Stomach smooth muscle (tissue), 2 donors: ENCODE results near the gene POU3F3.

Source experiments
- H3K27ac ChIP-seq: one replicate; pipeline ENCODE4 v1.7.0; 2013; ENCODE audit warnings: mild to moderate bottlenecking, low read length, inconsistent platforms
- H3K27me3 ChIP-seq, 2 donors: one replicate each; pipeline ENCODE4 v1.7.0; 2013; ENCODE audit warnings: low read length in 2 of 2; ENCODE audit not compliant: insufficient read depth in 2 of 2, control insufficient read depth in 1 of 2
- H3K36me3 ChIP-seq, 2 donors: one replicate each; pipeline ENCODE4 v1.7.0; 2013; ENCODE audit warnings: low read length in 2 of 2; ENCODE audit not compliant: control insufficient read depth in 2 of 2, insufficient read depth in 2 of 2
- H3K4me1 ChIP-seq: one replicate; pipeline ENCODE4 v1.7.0; 2013; ENCODE audit warnings: low read length; ENCODE audit not compliant: control insufficient read depth, insufficient read depth
- H3K4me3 ChIP-seq, 2 donors: one replicate each; pipeline ENCODE4 v1.7.0; 2013; ENCODE audit warnings: low read length in 2 of 2
- H3K9ac ChIP-seq, 2 donors: one replicate each; pipeline ENCODE4 v1.7.0; 2013; ENCODE audit warnings: low read length in 2 of 2, mild to moderate bottlenecking in 1 of 2
- H3K9me3 ChIP-seq, 2 donors: one replicate each; pipeline ENCODE4 v1.7.0; 2013; ENCODE audit warnings: low read length in 2 of 2; ENCODE audit not compliant: control insufficient read depth in 2 of 2
- donor health status: healthy.
- donor health status: Pancreatic carcinoma.

POU3F3 gene

GRCh38 chr2:104885119-104885782, 31.3 kb downstream of the POU3F3 start:
- no peak overlapping the region for H3K9ac ChIP-seq

GRCh38 chr2:104887676-104888075, 33.8 kb downstream of the POU3F3 start:
- Histone ChIP-seq H3K4me1 (no peaks in the 10 kb centered on the region), H3K27ac (no peak overlapping the region), H3K9me3 (no peaks in the 10 kb centered on the region), H3K4me3 (no peak overlapping the region), H3K9ac (no peak overlapping the region), H3K27me3 (peaks cover 12% of the 10 kb centered on the region in 2 donors), H3K36me3 (no peaks in the 10 kb centered on the region)

More at GRCh38 chr2:104885119-104885782, 31.3 kb downstream of the POU3F3 start:
- Histone ChIP-seq H3K27ac (no peak overlapping the region), H3K36me3 (no peaks in the 10 kb centered on the region), H3K9me3 (no peaks in the 10 kb centered on the region), H3K4me1 (peaks cover 3% of the 10 kb centered on the region), H3K27me3 (peaks cover 14% of the 10 kb centered on the region in 2 donors), H3K4me3 (no peak overlapping the region)

- H3K27me3 ChIP-seq, result peaks cover 8% of the 10 kb centered on the region in 2 donors
- no peaks in the 10 kb centered on the region for H3K9me3 ChIP-seq
- no peaks in the 10 kb centered on the region for H3K4me1 ChIP-seq
- H3K4me3 ChIP-seq, result no peak overlapping the region
- H3K36me3 ChIP-seq, result no peaks in the 10 kb centered on the region
- H3K27ac ChIP-seq, result no peak overlapping the region
- no peak overlapping the region for H3K9ac ChIP-seq
Measured at GRCh38 chr2:104888489-104889258, 34.8 kb downstream of the POU3F3 start.

- no peak overlapping the region for H3K9ac ChIP-seq
- no peak overlapping the region for H3K27ac ChIP-seq
- no peaks in the 10 kb centered on the region for H3K9me3 ChIP-seq
- H3K4me1 ChIP-seq, result no peaks in the 10 kb centered on the region
- no peak overlapping the region for H3K4me3 ChIP-seq
- H3K36me3 ChIP-seq, result no peaks in the 10 kb centered on the region
- H3K27me3 ChIP-seq, result peaks cover 5 to 7% of the 10 kb centered on the region in 2 donors
Measured at GRCh38 chr2:104889291-104889959, 35.5 kb downstream of the POU3F3 start.

GRCh38 chr2:104889960-104890684, 36.2 kb downstream of the POU3F3 start:
- Histone ChIP-seq H3K27ac (no peak overlapping the region), H3K4me3 (no peak overlapping the region), H3K4me1 (no peaks in the 10 kb centered on the region), H3K27me3 (peaks cover 4 to 6% of the 10 kb centered on the region in 2 donors), H3K9ac (no peak overlapping the region), H3K9me3 (peaks cover 0 to 3% of the 10 kb centered on the region in 2 donors), H3K36me3 (no peaks in the 10 kb centered on the region)

- Histone ChIP-seq H3K27ac (no peak overlapping the region), H3K9me3 (peaks cover 0 to 3% of the 10 kb centered on the region in 2 donors), H3K4me1 (no peaks in the 10 kb centered on the region), H3K27me3 (peaks cover 2 to 4% of the 10 kb centered on the region in 2 donors), H3K9ac (no peak overlapping the region), H3K36me3 (no peaks in the 10 kb centered on the region), H3K4me3 (no peak overlapping the region)
Measured at GRCh38 chr2:104890685-104891069, 36.8 kb downstream of the POU3F3 start.

GRCh38 chr2:104891145-104891544, 37.2 kb downstream of the POU3F3 start:
- Histone ChIP-seq H3K4me1 (no peaks in the 10 kb centered on the region), H3K9ac (no peak overlapping the region), H3K27ac (no peak overlapping the region), H3K27me3 (peaks cover 2 to 3% of the 10 kb centered on the region in 2 donors), H3K9me3 (peaks cover 0 to 3% of the 10 kb centered on the region in 2 donors), H3K36me3 (no peaks in the 10 kb centered on the region), H3K4me3 (no peak overlapping the region)

- H3K9ac ChIP-seq, result no peak overlapping the region
- no peak overlapping the region for H3K27ac ChIP-seq
- H3K4me3 ChIP-seq, result no peak overlapping the region
- peaks cover 0 to 3% of the 10 kb centered on the region in 2 donors for H3K9me3 ChIP-seq
- no peaks in the 10 kb centered on the region for H3K4me1 ChIP-seq
- no peaks in the 10 kb centered on the region for H3K36me3 ChIP-seq
- H3K27me3 ChIP-seq, result peaks cover 0 to 4% of the 10 kb centered on the region in 2 donors
Measured at GRCh38 chr2:104896446-104896845, 42.5 kb downstream of the POU3F3 start.

- H3K9ac ChIP-seq, result no peak overlapping the region
- no peak overlapping the region for H3K4me3 ChIP-seq
- H3K27me3 ChIP-seq, result peaks cover 0 to 5% of the 10 kb centered on the region in 2 donors
- no peaks in the 10 kb centered on the region for H3K36me3 ChIP-seq
- peaks cover 0 to 3% of the 10 kb centered on the region in 2 donors for H3K9me3 ChIP-seq
- no peak overlapping the region for H3K27ac ChIP-seq
- no peaks in the 10 kb centered on the region for H3K4me1 ChIP-seq
Measured at GRCh38 chr2:104897515-104898184, 43.7 kb downstream of the POU3F3 start.

GRCh38 chr2:104900608-104901007, 46.7 kb downstream of the POU3F3 start:
- Histone ChIP-seq H3K27ac (no peak overlapping the region), H3K9ac (no peak overlapping the region), H3K4me1 (no peaks in the 10 kb centered on the region), H3K9me3 (no peaks in the 10 kb centered on the region), H3K36me3 (no peaks in the 10 kb centered on the region), H3K4me3 (no peak overlapping the region), H3K27me3 (peaks cover 0 to 5% of the 10 kb centered on the region in 2 donors)
